Activated T-helper 17 cell treated with anti-CD3 and anti-CD28 coated beads, Interleukin-2, amount 50 U/mL, for 72 hours (primary cell): ENCODE results near the gene PGBD4. TPM values are rescaled to one million over a fixed set of nuclear protein-coding genes. Genes with fewer than 3 reads are reported as not detected.
"Not testable (repeated sequence)": the region's sequence is repeated elsewhere in the genome, so short reads cannot be mapped to it uniquely, and the experiment has no call there.

ENCODE experiments used
- ATAC-seq: fragments of 150-1000 bp; cut with Tn5 transposase; replicated peaks from 2 replicates; pipeline ENCODE4 v1.10.0; 2021; ENCODE audit warnings: mild to moderate bottlenecking, moderate library complexity
- H3K27ac Mint-ChIP-seq: one replicate; pipeline ENCODE4 v1.8.0; 2022; ENCODE audit warnings: mixed read lengths
- H3K27me3 Mint-ChIP-seq: one replicate; pipeline ENCODE4 v1.8.0; 2022; ENCODE audit warnings: mixed read lengths
- H3K36me3 Mint-ChIP-seq: one replicate; pipeline ENCODE4 v1.8.0; 2022; ENCODE audit warnings: low read depth, mild to moderate bottlenecking, mixed read lengths
- H3K4me1 Mint-ChIP-seq: one replicate; pipeline ENCODE4 v1.8.0; 2022; ENCODE audit warnings: mixed read lengths
- H3K4me3 Mint-ChIP-seq: one replicate; pipeline ENCODE4 v1.8.0; 2022; ENCODE audit warnings: mild to moderate bottlenecking, mixed read lengths
- H3K9me3 Mint-ChIP-seq: one replicate; pipeline ENCODE4 v1.8.0; 2022; ENCODE audit warnings: mixed read lengths
- total RNA-seq, 2 donors: library from RNA; stranded (reverse); gene quantifications; one replicate each; pipeline ENCODE4 v1.2.3, GENCODE V29; 2022

Gene PGBD4
- total RNA-seq, 2 donors from 2014 or later = 2.8 to 2.9 TPM

GRCh38 chr15:34085746-34086145, 16.1 kb upstream of the PGBD4 start:
- no peaks in the 10 kb centered on the region for H3K4me1 Mint-ChIP-seq
- H3K9me3 Mint-ChIP-seq = no peaks in the 10 kb centered on the region
- no peaks in the 10 kb centered on the region for H3K27me3 Mint-ChIP-seq
- no peak overlapping the region for H3K27ac Mint-ChIP-seq
- H3K36me3 Mint-ChIP-seq = peaks cover 79% of the 10 kb centered on the region
- H3K4me3 Mint-ChIP-seq = no peak overlapping the region
- no peak for ATAC-seq

- Mint-ChIP-seq H3K27ac (peak overlapping the region; percentile 29), H3K9me3 (no peaks in the 10 kb centered on the region), H3K36me3 (peaks cover 42% of the 10 kb centered on the region), H3K4me1 (peaks cover 14% of the 10 kb centered on the region), H3K27me3 (no peaks in the 10 kb centered on the region), H3K4me3 (peak overlapping the region; percentile 97)
- no peak for ATAC-seq
These were observed 2.0 kb upstream of the PGBD4 start for GRCh38 chr15:34099914-34100313.

GRCh38 chr15:34102175-34102925, 467 bp downstream of the PGBD4 start:
- Mint-ChIP-seq H3K27ac (peak overlapping the region; percentile 94), H3K4me3 (peak overlapping the region; percentile 97), H3K36me3 (peaks cover 27% of the 10 kb centered on the region), H3K4me1 (peaks cover 16% of the 10 kb centered on the region), H3K9me3 (peaks cover 4% of the 10 kb centered on the region), H3K27me3 (no peaks in the 10 kb centered on the region)
- no peak for ATAC-seq

GRCh38 chr15:34106423-34106822, 4.5 kb downstream of the PGBD4 start:
- Mint-ChIP-seq H3K9me3 (peaks cover 4% of the 10 kb centered on the region), H3K36me3 (peaks cover 11% of the 10 kb centered on the region), H3K27me3 (no peaks in the 10 kb centered on the region), H3K4me3 (no peak overlapping the region), H3K27ac (no peak overlapping the region), H3K4me1 (peaks cover 4% of the 10 kb centered on the region)
- ATAC-seq = no peak

GRCh38 chr15:34107315-34107714, 5.4 kb downstream of the PGBD4 start:
- Mint-ChIP-seq H3K4me1 (peaks cover 4% of the 10 kb centered on the region), H3K9me3 (peaks cover 4% of the 10 kb centered on the region), H3K27me3 (no peaks in the 10 kb centered on the region), H3K36me3 (peaks cover 2% of the 10 kb centered on the region), H3K4me3 (no peak overlapping the region), H3K27ac (no peak overlapping the region)
- no peak for ATAC-seq

GRCh38 chr15:34109797-34110663, 8.1 kb downstream of the PGBD4 start:
- Mint-ChIP-seq H3K4me1 (peaks cover 4% of the 10 kb centered on the region), H3K4me3 (no peak overlapping the region), H3K36me3 (no peaks in the 10 kb centered on the region), H3K27ac (no peak overlapping the region), H3K27me3 (peaks cover 9% of the 10 kb centered on the region), H3K9me3 (peaks cover 4% of the 10 kb centered on the region)
- ATAC-seq = no peak

GRCh38 chr15:34111488-34111887, 9.6 kb downstream of the PGBD4 start:
- peaks cover under 1% of the 10 kb centered on the region for H3K4me1 Mint-ChIP-seq
- no peak overlapping the region for H3K27ac Mint-ChIP-seq
- H3K4me3 Mint-ChIP-seq = no peak overlapping the region
- H3K9me3 Mint-ChIP-seq = peaks cover under 1% of the 10 kb centered on the region
- no peaks in the 10 kb centered on the region for H3K36me3 Mint-ChIP-seq
- H3K27me3 Mint-ChIP-seq = peaks cover 9% of the 10 kb centered on the region
- ATAC-seq = no peak

- no peaks in the 10 kb centered on the region for H3K4me1 Mint-ChIP-seq
- H3K4me3 Mint-ChIP-seq = no peak overlapping the region
- H3K9me3 Mint-ChIP-seq = no peaks in the 10 kb centered on the region
- H3K27ac Mint-ChIP-seq = no peak overlapping the region
- H3K36me3 Mint-ChIP-seq = no peaks in the 10 kb centered on the region
- no peak for ATAC-seq
- peaks cover 13% of the 10 kb centered on the region for H3K27me3 Mint-ChIP-seq
These were observed 12.3 kb downstream of the PGBD4 start for GRCh38 chr15:34114215-34114614.

- H3K36me3 Mint-ChIP-seq = no peaks in the 10 kb centered on the region
- no peaks in the 10 kb centered on the region for H3K9me3 Mint-ChIP-seq
- no peak for ATAC-seq
- H3K4me1 Mint-ChIP-seq = no peaks in the 10 kb centered on the region
- H3K27ac Mint-ChIP-seq = no peak overlapping the region
- no peak overlapping the region for H3K4me3 Mint-ChIP-seq
- peaks cover 13% of the 10 kb centered on the region for H3K27me3 Mint-ChIP-seq
These were observed 12.9 kb downstream of the PGBD4 start for GRCh38 chr15:34114739-34115138.

- peaks cover 16% of the 10 kb centered on the region for H3K27me3 Mint-ChIP-seq
- no peak overlapping the region for H3K4me3 Mint-ChIP-seq
- no peak overlapping the region for H3K27ac Mint-ChIP-seq
- ATAC-seq = no peak
- no peaks in the 10 kb centered on the region for H3K4me1 Mint-ChIP-seq
- H3K9me3 Mint-ChIP-seq = no peaks in the 10 kb centered on the region
- no peaks in the 10 kb centered on the region for H3K36me3 Mint-ChIP-seq
These were observed 14.7 kb downstream of the PGBD4 start for GRCh38 chr15:34116620-34117019.

- Mint-ChIP-seq H3K27me3 (peaks cover 12% of the 10 kb centered on the region), H3K27ac (no peak overlapping the region), H3K4me3 (no peak overlapping the region), H3K4me1 (no peaks in the 10 kb centered on the region), H3K9me3 (no peaks in the 10 kb centered on the region), H3K36me3 (no peaks in the 10 kb centered on the region)
- ATAC-seq = no peak
These were observed 17.4 kb downstream of the PGBD4 start for GRCh38 chr15:34119291-34119690.

GRCh38 chr15:34120420-34120819, 18.5 kb downstream of the PGBD4 start:
- not testable (repeated sequence) for ATAC-seq, H3K27ac Mint-ChIP-seq, H3K4me3 Mint-ChIP-seq, H3K4me1 Mint-ChIP-seq, H3K36me3 Mint-ChIP-seq, H3K27me3 Mint-ChIP-seq, H3K9me3 Mint-ChIP-seq

- not testable (repeated sequence) for H3K27ac Mint-ChIP-seq, H3K4me3 Mint-ChIP-seq, H3K36me3 Mint-ChIP-seq, ATAC-seq, H3K9me3 Mint-ChIP-seq, H3K27me3 Mint-ChIP-seq, H3K4me1 Mint-ChIP-seq
These were observed 19.9 kb downstream of the PGBD4 start for GRCh38 chr15:34121786-34122185.

- H3K9me3 Mint-ChIP-seq = no peaks in the 10 kb centered on the region
These were observed 20.9 kb downstream of the PGBD4 start for GRCh38 chr15:34122771-34123183.

GRCh38 chr15:34124651-34125050, 22.8 kb downstream of the PGBD4 start:
- no peak overlapping the region for H3K4me3 Mint-ChIP-seq
- no peaks in the 10 kb centered on the region for H3K4me1 Mint-ChIP-seq
- H3K27me3 Mint-ChIP-seq = peaks cover 4% of the 10 kb centered on the region
- H3K9me3 Mint-ChIP-seq = no peaks in the 10 kb centered on the region
- no peaks in the 10 kb centered on the region for H3K36me3 Mint-ChIP-seq
- ATAC-seq = no peak
- no peak overlapping the region for H3K27ac Mint-ChIP-seq

More at GRCh38 chr15:34122771-34123183, 20.9 kb downstream of the PGBD4 start:
- H3K4me1 Mint-ChIP-seq = no peaks in the 10 kb centered on the region
- peaks cover 4% of the 10 kb centered on the region for H3K27me3 Mint-ChIP-seq
- no peaks in the 10 kb centered on the region for H3K36me3 Mint-ChIP-seq
- no peak overlapping the region for H3K4me3 Mint-ChIP-seq
- H3K27ac Mint-ChIP-seq = no peak overlapping the region
- ATAC-seq = no peak
